ENCODE results near the gene CDK12. TPM values are rescaled to one million over a fixed set of nuclear protein-coding genes. Genes with fewer than 3 reads are reported as not detected.
"Not testable (repeated sequence)": the region's sequence is repeated elsewhere in the genome, so short reads cannot be mapped to it uniquely, and the experiment has no call there.

Gene CDK12
- total RNA-seq, 2 donors from 2014 or later = 37.7 to 75.8 TPM

DNA sequence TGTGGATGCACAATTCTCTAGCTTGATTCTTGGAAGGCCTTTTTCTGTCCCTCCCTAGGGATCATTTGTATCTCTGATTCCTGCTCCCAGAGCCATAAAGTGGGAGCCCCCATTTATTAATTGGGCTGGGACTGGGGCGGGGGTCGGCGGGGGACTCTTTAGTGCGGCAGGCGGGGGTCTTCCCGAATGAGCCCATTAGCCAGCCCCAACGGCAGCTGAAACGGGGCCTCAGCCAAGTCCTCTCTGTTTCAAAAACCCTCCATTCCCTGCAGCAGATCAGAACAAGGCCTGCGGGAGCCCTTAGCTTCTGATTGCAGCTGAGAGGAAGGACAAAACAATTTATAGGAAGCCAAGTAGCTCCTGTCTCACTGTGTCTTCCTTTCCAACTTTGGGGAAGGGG lies 79.3 kb downstream of the CDK12 start:
- H3K9me3 ChIP-seq = no peaks in the 10 kb centered on the region
- no peaks in the 10 kb centered on the region for H3K27me3 ChIP-seq (replicated peaks; ENCODE audit: insufficient read depth)
- no peak overlapping the region for H3K27ac ChIP-seq
- no peak overlapping the region for H3K4me3 ChIP-seq
- WGBS = 76% methylated on average over 9 of the region's 9 CpGs
- TF ChIP-seq POLR2AphosphoS5 (IDR thresholded peaks at IDR 0.05) (no peak), POLR2A (IDR thresholded peaks at IDR 0.05) (no peak)
- TF ChIP-seq, protein P1, sequence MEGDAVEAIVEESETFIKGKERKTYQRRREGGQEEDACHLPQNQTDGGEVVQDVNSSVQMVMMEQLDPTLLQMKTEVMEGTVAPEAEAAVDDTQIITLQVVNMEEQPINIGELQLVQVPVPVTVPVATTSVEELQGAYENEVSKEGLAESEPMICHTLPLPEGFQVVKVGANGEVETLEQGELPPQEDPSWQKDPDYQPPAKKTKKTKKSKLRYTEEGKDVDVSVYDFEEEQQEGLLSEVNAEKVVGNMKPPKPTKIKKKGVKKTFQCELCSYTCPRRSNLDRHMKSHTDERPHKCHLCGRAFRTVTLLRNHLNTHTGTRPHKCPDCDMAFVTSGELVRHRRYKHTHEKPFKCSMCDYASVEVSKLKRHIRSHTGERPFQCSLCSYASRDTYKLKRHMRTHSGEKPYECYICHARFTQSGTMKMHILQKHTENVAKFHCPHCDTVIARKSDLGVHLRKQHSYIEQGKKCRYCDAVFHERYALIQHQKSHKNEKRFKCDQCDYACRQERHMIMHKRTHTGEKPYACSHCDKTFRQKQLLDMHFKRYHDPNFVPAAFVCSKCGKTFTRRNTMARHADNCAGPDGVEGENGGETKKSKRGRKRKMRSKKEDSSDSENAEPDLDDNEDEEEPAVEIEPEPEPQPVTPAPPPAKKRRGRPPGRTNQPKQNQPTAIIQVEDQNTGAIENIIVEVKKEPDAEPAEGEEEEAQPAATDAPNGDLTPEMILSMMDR (IDR thresholded peaks at IDR 0.05) = no peak
- no peaks in the 10 kb centered on the region for H3K4me1 ChIP-seq (replicated peaks)
- no peaks in the 10 kb centered on the region for H3K36me3 ChIP-seq
- intact Hi-C loops (cut with DNase I) = no loop called here
- DNase-seq (ENCODE audit: low spot score) = no peak

DNA sequence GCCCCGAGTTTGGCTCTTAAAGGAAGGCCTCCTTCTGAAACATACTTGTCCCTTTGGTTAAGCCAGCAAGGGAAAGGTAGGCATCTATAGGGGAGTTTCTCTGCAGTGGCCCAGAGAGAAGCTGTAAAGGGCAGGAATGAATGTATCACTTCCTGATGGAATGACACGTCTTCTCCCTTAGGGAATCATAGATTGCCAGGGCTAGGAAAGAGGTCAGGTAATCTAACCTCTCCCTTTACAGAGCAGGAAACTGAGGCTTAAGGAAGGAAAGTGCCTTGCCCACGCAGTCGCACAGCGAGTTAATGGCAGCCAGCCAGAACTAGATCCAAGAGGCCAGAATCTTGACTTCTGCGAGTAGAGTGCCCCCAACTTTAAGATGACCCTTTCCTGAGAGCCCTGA lies 80.4 kb downstream of the CDK12 start:
- Histone ChIP-seq H3K27me3 (replicated peaks; ENCODE audit: insufficient read depth) (no peaks in the 10 kb centered on the region), H3K4me3 (no peak overlapping the region), H3K4me1 (replicated peaks) (no peaks in the 10 kb centered on the region), H3K36me3 (peaks cover 0 to 3% of the 10 kb centered on the region in 2 donors), H3K27ac (no peak overlapping the region), H3K9me3 (no peaks in the 10 kb centered on the region)
- intact Hi-C loops (cut with DNase I) = no loop called here
- 74% methylated on average over 6 of the region's 6 CpGs for WGBS
- DNase-seq (ENCODE audit: low spot score) = no peak
- TF ChIP-seq POLR2A (IDR thresholded peaks at IDR 0.05) (no peak), POLR2AphosphoS5 (IDR thresholded peaks at IDR 0.05) (no peak)
- TF ChIP-seq, protein P1 (IDR thresholded peaks at IDR 0.05) = no peak

GRCh38 chr17:39543176-39543575 lies 81.9 kb downstream of the CDK12 start:
- DNase-seq (ENCODE audit: low spot score) = no peak
- Histone ChIP-seq H3K4me1 (replicated peaks) (no peaks in the 10 kb centered on the region), H3K4me3 (no peak overlapping the region), H3K36me3 (peaks cover 0 to 9% of the 10 kb centered on the region in 2 donors), H3K27ac (no peak overlapping the region), H3K9me3 (no peaks in the 10 kb centered on the region), H3K27me3 (replicated peaks; ENCODE audit: insufficient read depth) (no peaks in the 10 kb centered on the region)
- TF ChIP-seq POLR2A (IDR thresholded peaks at IDR 0.05) (no peak), POLR2AphosphoS5 (IDR thresholded peaks at IDR 0.05) (no peak)
- TF ChIP-seq, protein P1 (IDR thresholded peaks at IDR 0.05) = no peak
- intact Hi-C loops (cut with DNase I) = no loop called here
- WGBS = 67% methylated on average over 1 of the region's 1 CpG

GRCh38 chr17:39543664-39544063 lies 82.4 kb downstream of the CDK12 start:
- Histone ChIP-seq H3K4me1 (replicated peaks) (no peaks in the 10 kb centered on the region), H3K36me3 (peaks cover 0 to 9% of the 10 kb centered on the region in 2 donors), H3K9me3 (no peaks in the 10 kb centered on the region), H3K27me3 (replicated peaks; ENCODE audit: insufficient read depth) (no peaks in the 10 kb centered on the region), H3K27ac (no peak overlapping the region), H3K4me3 (no peak overlapping the region)
- TF ChIP-seq POLR2A (IDR thresholded peaks at IDR 0.05) (no peak), POLR2AphosphoS5 (IDR thresholded peaks at IDR 0.05) (no peak)
- TF ChIP-seq, protein P1 (IDR thresholded peaks at IDR 0.05) = no peak
- DNase-seq (ENCODE audit: low spot score) = no peak
- intact Hi-C loops (cut with DNase I) = no loop called here

DNA sequence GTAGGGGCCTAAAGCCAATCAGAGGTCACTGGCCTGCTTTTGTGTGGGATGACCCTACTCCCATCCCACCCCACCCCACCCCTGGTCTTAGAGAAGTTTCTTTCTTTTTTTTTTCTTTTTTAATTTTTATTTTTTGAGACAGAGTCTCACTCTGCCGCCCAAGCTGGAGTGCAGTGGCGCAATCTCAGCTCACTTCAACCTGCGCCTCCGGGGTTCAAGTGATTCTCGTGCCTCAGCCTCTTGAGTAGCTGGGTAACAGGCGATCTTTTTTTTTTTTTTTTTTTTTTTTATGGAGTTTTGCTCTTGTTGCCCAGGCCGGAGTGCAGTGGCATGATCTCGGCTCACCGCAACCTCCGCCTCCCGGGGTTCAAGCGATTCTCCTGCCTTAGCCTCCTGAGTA lies 83.1 kb downstream of the CDK12 start:
- H3K4me3 ChIP-seq; H3K4me1 ChIP-seq (replicated peaks); H3K27ac ChIP-seq; H3K9me3 ChIP-seq; DNase-seq (ENCODE audit: low spot score); intact Hi-C loops (cut with DNase I); H3K36me3 ChIP-seq; H3K27me3 ChIP-seq (replicated peaks; ENCODE audit: insufficient read depth): not testable (repeated sequence)
- 96% methylated on average over 12 of the region's 12 CpGs for WGBS

All from prostate gland (tissue), 2 donors.